ENCODE results near the gene MOCS2.
"Not testable (repeated sequence)": the region's sequence is repeated elsewhere in the genome, so short reads cannot be mapped to it uniquely, and the experiment has no call there.

The MOCS2 gene

GRCh38 chr5:53109443-53110127, at the start of gene MOCS2:
MOCS2 (minus strand) TSS chr5:53109757; CDS start chr5:53107174, 2,583 bp downstream.
- DNase-seq (ENCODE audit: low spot score): peak; percentile 96

- DNase-seq (ENCODE audit: low spot score): no peak
Measured at GRCh38 chr5:53151713-53152458, 42.3 kb upstream of the MOCS2 start.

- no peak for DNase-seq (ENCODE audit: low spot score)
Measured at GRCh38 chr5:53133020-53133419, 23.5 kb upstream of the MOCS2 start.

GRCh38 chr5:53130266-53130665, 20.7 kb upstream of the MOCS2 start:
- no peak for DNase-seq (ENCODE audit: low spot score)

GRCh38 chr5:53128481-53128880, 18.9 kb upstream of the MOCS2 start:
- no peak for DNase-seq (ENCODE audit: low spot score)

GRCh38 chr5:53127107-53127506, 17.6 kb upstream of the MOCS2 start:
- no peak for DNase-seq (ENCODE audit: low spot score)

GRCh38 chr5:53126521-53126920, 17.0 kb upstream of the MOCS2 start:
- no peak for DNase-seq (ENCODE audit: low spot score)

- DNase-seq (ENCODE audit: low spot score): no peak
Measured at GRCh38 chr5:53123702-53124101, 14.1 kb upstream of the MOCS2 start.

- no peak for DNase-seq (ENCODE audit: low spot score)
Measured at GRCh38 chr5:53120165-53120564, 10.6 kb upstream of the MOCS2 start.

- DNase-seq (ENCODE audit: low spot score): no peak
Measured at GRCh38 chr5:53118879-53119278, 9.3 kb upstream of the MOCS2 start.

GRCh38 chr5:53116597-53116996, 7.0 kb upstream of the MOCS2 start:
- no peak for DNase-seq (ENCODE audit: low spot score)

GRCh38 chr5:53114988-53115387, 5.4 kb upstream of the MOCS2 start:
- no peak for DNase-seq (ENCODE audit: low spot score)

- no peak for DNase-seq (ENCODE audit: low spot score)
Measured at GRCh38 chr5:53113947-53114346, 4.4 kb upstream of the MOCS2 start.

GRCh38 chr5:53112909-53113308, 3.4 kb upstream of the MOCS2 start:
- no peak for DNase-seq (ENCODE audit: low spot score)

GRCh38 chr5:53112307-53112706, 2.8 kb upstream of the MOCS2 start:
- not testable (repeated sequence) for DNase-seq (ENCODE audit: low spot score)

GRCh38 chr5:53111139-53111538, 1.6 kb upstream of the MOCS2 start:
- DNase-seq (ENCODE audit: low spot score): no peak

GRCh38 chr5:53110156-53110555, 599 bp upstream of the MOCS2 start:
- DNase-seq (ENCODE audit: low spot score): no peak

GRCh38 chr5:53109056-53109442, 508 bp downstream of the MOCS2 start:
- no peak for DNase-seq (ENCODE audit: low spot score)

GRCh38 chr5:53105611-53106300, 3.8 kb downstream of the MOCS2 start:
- no peak for DNase-seq (ENCODE audit: low spot score)

- no peak for DNase-seq (ENCODE audit: low spot score)
Measured at GRCh38 chr5:53100606-53101005, 9.0 kb downstream of the MOCS2 start.

GRCh38 chr5:53099546-53099945, 10.0 kb downstream of the MOCS2 start:
- DNase-seq (ENCODE audit: low spot score): no peak

GRCh38 chr5:53095931-53096525, 13.5 kb downstream of the MOCS2 start:
- DNase-seq (ENCODE audit: low spot score): peak; percentile 45

- no peak for DNase-seq (ENCODE audit: low spot score)
Measured at GRCh38 chr5:53095217-53095616, 14.3 kb downstream of the MOCS2 start.
